H9 (cell line): ENCODE measurements around the gene RPL5. TPM values are rescaled to one million over a fixed set of nuclear protein-coding genes. Genes with fewer than 3 reads are reported as not detected.

ENCODE experiments used
- DNase-seq: peaks from one replicate; pipeline ENCODE4 v3.0.0-alpha.2; 2017
- H2AFZ ChIP-seq: one replicate; pipeline ENCODE4 v1.6.1; 2013; ENCODE audit warnings: mild to moderate bottlenecking, low read length, control low read depth, moderate library complexity
- H2AK5ac ChIP-seq: 2 replicates; pipeline ENCODE4 v1.6.1; 2013; ENCODE audit warnings: low read length, control low read depth, mixed read lengths; ENCODE audit not compliant: insufficient read length
- H2BK120ac ChIP-seq: one replicate; pipeline ENCODE4 v1.6.1; 2013; ENCODE audit warnings: low read depth, mild to moderate bottlenecking, low read length, control low read depth, inconsistent platforms; ENCODE audit not compliant: poor library complexity, severe bottlenecking
- H2BK12ac ChIP-seq: 2 replicates; pipeline ENCODE4 v1.6.1; 2013; ENCODE audit warnings: low read length, control low read depth, mixed read lengths, low read depth; ENCODE audit not compliant: insufficient read length
- H2BK15ac ChIP-seq: 2 replicates; pipeline ENCODE4 v1.6.1; 2013; ENCODE audit warnings: low read depth, low read length, control low read depth
- H2BK20ac ChIP-seq: one replicate; pipeline ENCODE4 v1.6.1; 2013; ENCODE audit warnings: low read depth, mild to moderate bottlenecking, low read length, control low read depth, inconsistent platforms; ENCODE audit not compliant: poor library complexity, severe bottlenecking
- H2BK5ac ChIP-seq: 2 replicates; pipeline ENCODE4 v1.6.1; 2013; ENCODE audit warnings: low read length, control low read depth, mixed read lengths; ENCODE audit not compliant: insufficient read length
- H3K14ac ChIP-seq: 2 replicates; pipeline ENCODE4 v1.6.1; 2013; ENCODE audit warnings: low read length, control low read depth; ENCODE audit not compliant: insufficient read depth
- H3K18ac ChIP-seq: 2 replicates; pipeline ENCODE4 v1.6.1; 2013; ENCODE audit warnings: low read depth, mild to moderate bottlenecking, mixed read lengths, low read length, control low read depth; ENCODE audit not compliant: insufficient read length
- H3K23ac ChIP-seq: 2 replicates; pipeline ENCODE4 v1.6.1; 2013; ENCODE audit warnings: low read length, control low read depth, mixed read lengths, low read depth; ENCODE audit not compliant: insufficient read length
- H3K23me2 ChIP-seq: 2 replicates; pipeline ENCODE4 v1.6.1; 2013; ENCODE audit warnings: low read depth, mild to moderate bottlenecking, mixed read lengths, low read length, control low read depth; ENCODE audit not compliant: insufficient read length, poor library complexity, severe bottlenecking
- H3K27ac ChIP-seq: 2 replicates; pipeline ENCODE4 v1.5.1; 2013; ENCODE audit warnings: low read length, control low read depth, mixed read lengths, low read depth; ENCODE audit not compliant: insufficient read length
- H3K27me3 ChIP-seq: 2 replicates; pipeline ENCODE4 v1.6.1; 2013; ENCODE audit warnings: low read length, control low read depth, inconsistent platforms; ENCODE audit not compliant: insufficient read depth
- H3K4ac ChIP-seq: 2 replicates; pipeline ENCODE4 v1.6.1; 2013; ENCODE audit warnings: low read depth, mild to moderate bottlenecking, control low read depth, inconsistent platforms, low read length, moderate library complexity
- H3K4me1 ChIP-seq: 2 replicates; pipeline ENCODE4 v1.6.1; 2013; ENCODE audit warnings: low read length, control low read depth, inconsistent platforms; ENCODE audit not compliant: insufficient read depth
- H3K4me2 ChIP-seq: 2 replicates; pipeline ENCODE4 v1.6.1; 2013; ENCODE audit warnings: low read length, control low read depth, mixed read lengths; ENCODE audit not compliant: insufficient read length, insufficient read depth
- H3K56ac ChIP-seq: 2 replicates; pipeline ENCODE4 v1.6.1; 2013; ENCODE audit warnings: low read depth, mild to moderate bottlenecking, mixed read lengths, low read length, control low read depth; ENCODE audit not compliant: insufficient read length
- H3K79me1 ChIP-seq: 2 replicates; pipeline ENCODE4 v1.6.1; 2013; ENCODE audit warnings: low read depth, mild to moderate bottlenecking, moderate library complexity, low read length, control low read depth, inconsistent platforms; ENCODE audit not compliant: insufficient read depth, poor library complexity, severe bottlenecking
- H3K79me2 ChIP-seq: 2 replicates; pipeline ENCODE4 v1.6.1; 2013; ENCODE audit warnings: low read length, control low read depth, inconsistent platforms; ENCODE audit not compliant: insufficient read depth
- H3K9ac ChIP-seq: 2 replicates; pipeline ENCODE4 v1.6.1; 2013; ENCODE audit warnings: low read length, control low read depth, mixed read lengths; ENCODE audit not compliant: insufficient read length; ENCODE audit errors: extremely low read depth
- H3K9me3 ChIP-seq: one replicate; pipeline ENCODE4 v1.6.1; 2013; ENCODE audit warnings: low read depth, low read length, inconsistent platforms; ENCODE audit not compliant: control insufficient read depth
- H3T11ph ChIP-seq: one replicate; pipeline ENCODE4 v1.6.1; 2013; ENCODE audit warnings: mild to moderate bottlenecking, low read length, control low read depth, inconsistent platforms
- H4K20me1 ChIP-seq: one replicate; pipeline ENCODE4 v1.6.1; 2013; ENCODE audit not compliant: control insufficient read depth, insufficient read length, insufficient read depth
- H4K5ac ChIP-seq: 2 replicates; pipeline ENCODE4 v1.6.1; 2013; ENCODE audit warnings: low read depth, mild to moderate bottlenecking, mixed read lengths, low read length, control low read depth; ENCODE audit not compliant: insufficient read length
- H4K8ac ChIP-seq: replicated peaks from 2 replicates; pipeline ENCODE4 v1.6.1; 2013; ENCODE audit warnings: low read length, control low read depth, mixed read lengths, low read depth; ENCODE audit not compliant: insufficient read length
- H4K91ac ChIP-seq: 2 replicates; pipeline ENCODE4 v1.6.1; 2013; ENCODE audit warnings: low read depth, mild to moderate bottlenecking, moderate library complexity, mixed read lengths, low read length, control low read depth; ENCODE audit not compliant: insufficient read length
- H3K27ac Mint-ChIP-seq, 3 experiments: 2 replicates in 2 of 3; 3 replicates in 1 of 3; pipeline ENCODE4 v1.8.0; 2020 to 2021; ENCODE audit warnings: mixed read lengths in 3 of 3, mild to moderate bottlenecking in 1 of 3, moderate library complexity in 1 of 3
- H3K27me3 Mint-ChIP-seq: 2 replicates; pipeline ENCODE4 v1.8.0; 2021; ENCODE audit warnings: low read depth, mild to moderate bottlenecking, moderate library complexity, mixed read lengths
- H3K36me3 Mint-ChIP-seq, 3 experiments: 2 replicates in 2 of 3; 3 replicates in 1 of 3; pipeline ENCODE4 v1.8.0; 2020 to 2021; ENCODE audit warnings: low read depth in 3 of 3, mixed read lengths in 3 of 3; ENCODE audit not compliant: insufficient read depth in 1 of 3
- H3K4me1 Mint-ChIP-seq, 2 experiments: 2 replicates each; pipeline ENCODE4 v1.8.0; 2020; ENCODE audit warnings: mixed read lengths in 2 of 2
- H3K4me3 Mint-ChIP-seq, 2 experiments: 2 replicates in 1 of 2; 3 replicates in 1 of 2; pipeline ENCODE4 v1.8.0; 2020 to 2021; ENCODE audit warnings: mild to moderate bottlenecking in 2 of 2, mixed read lengths in 2 of 2, moderate library complexity in 1 of 2
- H3K9me3 Mint-ChIP-seq, 2 experiments: 2 replicates in 1 of 2; 3 replicates in 1 of 2; pipeline ENCODE4 v1.8.0; 2020; ENCODE audit warnings: mild to moderate bottlenecking in 2 of 2, mixed read lengths in 2 of 2, moderate library complexity in 1 of 2
- WGBS: extraction: QIAGEN DNeasy Blood & Tissue Kit; methylation state at CpG from one replicate; pipeline ENCODE4 v1.1.7; 2013; ENCODE audit warnings: missing lambda C conversion rate, low lambda C conversion rate, mixed read lengths; ENCODE audit not compliant: insufficient read length; ENCODE audit errors: extremely low coverage; 5-methylcytosine and 5-hydroxymethylcytosine counted together
- total RNA-seq: library from RNA; stranded (reverse); gene quantifications from 2 replicates; pipeline ENCODE4 v1.2.1, GENCODE V29; 2021
- TF ChIP-seq, protein P1 (sequence below): fragments of 200-600 bp; sonication (generic); conservative IDR thresholded peaks from 3 replicates; pipeline ENCODE4 v1.8.0; 2021; ENCODE audit warnings: antibody characterized with exemption, mild to moderate bottlenecking

Gene RPL5
- total RNA-seq, 1 experiment from 2014 or later = 1,608 TPM

DNA sequence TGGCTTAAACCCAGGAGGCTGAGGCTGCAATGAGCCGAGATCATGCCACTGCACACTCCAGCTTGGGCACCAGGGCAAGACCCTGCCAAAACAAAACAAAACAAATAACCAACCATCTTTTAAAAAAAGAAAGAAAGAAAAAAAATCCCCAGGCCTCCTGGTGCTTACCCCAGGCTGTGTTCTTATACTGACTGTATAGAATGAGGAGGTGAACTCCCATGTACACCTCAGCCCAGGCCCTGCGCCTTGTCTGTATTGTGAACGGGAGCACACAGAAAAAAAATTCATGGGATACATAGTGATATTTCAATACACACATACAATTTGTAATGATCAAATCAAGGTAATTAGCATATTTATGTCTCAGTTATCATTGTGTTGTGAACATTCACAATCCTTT, 14.1 kb downstream of the RPL5 start:
- no peak overlapping the region for H3K27ac Mint-ChIP-seq
- H2BK15ac ChIP-seq = no peak overlapping the region
- H2AFZ ChIP-seq = no peak overlapping the region
- H4K5ac ChIP-seq = no peak overlapping the region
- H3K18ac ChIP-seq = no peak overlapping the region
- no peak overlapping the region for H3K9ac ChIP-seq
- H4K20me1 ChIP-seq = no peaks in the 10 kb centered on the region
- H3K4me1 Mint-ChIP-seq = no peaks in the 10 kb centered on the region
- H3K4me3 Mint-ChIP-seq = no peak overlapping the region
- H3K23ac ChIP-seq = no peak overlapping the region
- no peak overlapping the region for H3K56ac ChIP-seq
- no peaks in the 10 kb centered on the region for H3K4me1 ChIP-seq
- no peak overlapping the region for H4K8ac ChIP-seq
- no peaks in the 10 kb centered on the region for H3K9me3 ChIP-seq
- no peak overlapping the region for H3K4me2 ChIP-seq
- no peak overlapping the region for H2BK20ac ChIP-seq
- WGBS = no CpG with 5 or more reads among the region's 3 CpGs
- no peaks in the 10 kb centered on the region for H3K23me2 ChIP-seq
- H3K36me3 Mint-ChIP-seq = peaks cover 21 to 35% (median 30%) of the 10 kb centered on the region in 3 experiments
- no peaks in the 10 kb centered on the region for H3K79me2 ChIP-seq
- no peak overlapping the region for H3T11ph ChIP-seq
- H2BK5ac ChIP-seq = no peak overlapping the region
- no peaks in the 10 kb centered on the region for H3K9me3 Mint-ChIP-seq
- no peak overlapping the region for H3K27ac ChIP-seq
- no peak overlapping the region for H3K4ac ChIP-seq
- no peaks in the 10 kb centered on the region for H3K27me3 ChIP-seq
- H4K91ac ChIP-seq = no peak overlapping the region
- no peak overlapping the region for H2BK120ac ChIP-seq
- no peak overlapping the region for H2BK12ac ChIP-seq
- no peak for DNase-seq
- no peak overlapping the region for H2AK5ac ChIP-seq
- no peaks in the 10 kb centered on the region for H3K27me3 Mint-ChIP-seq
- H3K79me1 ChIP-seq = no peaks in the 10 kb centered on the region
- TF ChIP-seq, protein P1, sequence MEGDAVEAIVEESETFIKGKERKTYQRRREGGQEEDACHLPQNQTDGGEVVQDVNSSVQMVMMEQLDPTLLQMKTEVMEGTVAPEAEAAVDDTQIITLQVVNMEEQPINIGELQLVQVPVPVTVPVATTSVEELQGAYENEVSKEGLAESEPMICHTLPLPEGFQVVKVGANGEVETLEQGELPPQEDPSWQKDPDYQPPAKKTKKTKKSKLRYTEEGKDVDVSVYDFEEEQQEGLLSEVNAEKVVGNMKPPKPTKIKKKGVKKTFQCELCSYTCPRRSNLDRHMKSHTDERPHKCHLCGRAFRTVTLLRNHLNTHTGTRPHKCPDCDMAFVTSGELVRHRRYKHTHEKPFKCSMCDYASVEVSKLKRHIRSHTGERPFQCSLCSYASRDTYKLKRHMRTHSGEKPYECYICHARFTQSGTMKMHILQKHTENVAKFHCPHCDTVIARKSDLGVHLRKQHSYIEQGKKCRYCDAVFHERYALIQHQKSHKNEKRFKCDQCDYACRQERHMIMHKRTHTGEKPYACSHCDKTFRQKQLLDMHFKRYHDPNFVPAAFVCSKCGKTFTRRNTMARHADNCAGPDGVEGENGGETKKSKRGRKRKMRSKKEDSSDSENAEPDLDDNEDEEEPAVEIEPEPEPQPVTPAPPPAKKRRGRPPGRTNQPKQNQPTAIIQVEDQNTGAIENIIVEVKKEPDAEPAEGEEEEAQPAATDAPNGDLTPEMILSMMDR = no peak
- H3K14ac ChIP-seq = no peak overlapping the region
